NCI-H2227 treated with DMSO at 0.1 percent for 48 hours (cell line): ENCODE measurements around the gene CMIP.
"Not testable (repeated sequence)": the region's sequence is repeated elsewhere in the genome, so short reads cannot be mapped to it uniquely, and the experiment has no call there.

Experiments
- DNase-seq: peaks from one replicate; lab custom pipeline; 2025; lab: John Stamatoyannopoulos, UW

Gene CMIP

DNA sequence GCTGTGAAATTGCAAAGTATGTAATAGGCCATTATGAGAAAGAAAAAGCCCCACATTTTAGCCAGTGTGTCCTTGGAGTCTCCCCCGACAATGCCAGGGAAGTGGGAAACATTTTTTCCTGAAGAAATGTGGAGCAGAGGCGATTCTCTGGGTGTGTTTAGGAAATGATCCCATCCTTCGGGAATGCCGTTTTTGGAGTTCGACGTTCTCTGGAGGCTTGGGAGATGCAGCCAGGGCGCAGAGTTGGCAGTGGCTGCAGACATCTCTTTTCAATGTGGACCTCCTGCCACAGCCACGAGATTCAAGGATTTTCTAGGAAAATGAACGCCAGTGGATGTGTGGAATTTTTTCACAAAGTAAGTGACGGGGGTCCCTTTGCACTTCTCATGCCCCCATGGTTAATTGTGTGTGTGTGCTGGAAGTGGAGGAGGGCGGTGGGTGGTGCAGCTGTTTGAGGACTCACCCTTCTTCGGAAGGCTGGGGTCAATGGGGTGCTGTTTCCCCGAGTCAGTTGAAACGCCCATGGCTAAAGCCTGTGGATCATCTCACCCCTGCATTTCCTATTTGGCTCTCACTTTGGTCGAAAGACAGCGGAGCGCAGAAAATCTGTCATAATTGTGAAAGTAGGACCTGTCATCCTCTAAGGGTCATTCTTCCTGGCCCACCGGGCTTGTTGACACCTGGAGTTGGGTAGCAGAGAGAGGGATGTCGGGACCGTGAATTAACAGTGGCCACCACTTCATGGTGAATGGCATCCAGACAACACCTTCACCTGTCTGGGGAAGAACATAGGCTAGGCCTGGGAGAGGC lies 73.2 kb downstream of the CMIP start:
- no peak for DNase-seq

DNA sequence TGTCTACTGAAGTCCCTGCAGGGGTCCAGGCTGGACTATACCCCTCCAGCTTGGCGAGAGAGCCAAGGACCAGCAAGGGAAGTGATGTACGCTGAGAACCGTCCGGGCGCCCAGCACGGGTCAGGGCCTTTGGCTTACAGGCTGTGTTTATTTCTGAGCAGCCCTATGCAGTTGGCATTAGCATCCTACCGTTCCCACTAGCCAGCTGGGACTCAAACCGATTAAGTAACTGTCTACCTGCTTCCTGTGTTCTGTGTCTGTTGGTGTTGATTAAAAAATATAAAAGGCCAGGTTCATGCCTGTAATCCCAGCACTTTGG lies 73.8 kb downstream of the CMIP start:
- no peak for DNase-seq

DNA sequence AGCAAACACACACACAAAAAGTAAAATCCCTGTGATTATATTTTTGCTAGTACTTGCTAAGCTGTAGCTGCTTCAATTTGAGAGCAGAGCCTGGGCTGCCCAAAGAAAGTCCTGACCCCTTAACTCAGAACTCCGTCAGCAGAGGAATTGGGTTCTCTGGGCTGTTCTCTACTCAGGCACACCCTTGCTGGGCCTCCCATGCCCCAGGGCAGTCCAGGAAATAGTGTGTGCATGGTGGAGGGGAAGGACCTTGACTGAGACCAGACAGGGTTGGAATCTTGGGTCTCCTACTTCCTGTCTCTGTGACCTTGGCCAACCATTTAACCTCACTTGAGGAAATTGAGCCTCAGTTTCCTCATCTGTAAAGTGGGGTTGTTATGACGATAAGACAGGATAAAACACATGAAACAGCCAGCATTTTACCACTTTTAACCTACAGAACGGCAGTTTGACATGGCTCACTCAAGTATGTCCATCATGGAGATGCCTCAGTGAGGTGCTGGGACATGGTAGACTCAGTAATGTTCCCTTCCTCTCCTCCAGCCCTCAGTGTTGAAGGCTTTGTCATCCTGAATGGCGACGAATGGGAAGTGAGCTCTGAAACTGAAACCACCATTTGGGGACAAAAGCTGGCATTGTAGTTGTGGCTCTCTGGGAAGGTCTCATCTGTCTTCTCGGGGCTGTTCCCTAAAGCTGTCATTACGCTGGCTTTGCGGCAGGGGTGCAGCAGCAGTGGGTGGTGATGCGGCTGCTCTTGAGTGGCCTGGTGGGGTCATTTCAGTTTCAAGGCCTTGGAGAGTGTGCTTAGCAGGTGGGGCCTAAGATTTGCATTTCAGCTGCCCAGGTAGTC lies 74.9 kb downstream of the CMIP start:
- no peak for DNase-seq

DNA sequence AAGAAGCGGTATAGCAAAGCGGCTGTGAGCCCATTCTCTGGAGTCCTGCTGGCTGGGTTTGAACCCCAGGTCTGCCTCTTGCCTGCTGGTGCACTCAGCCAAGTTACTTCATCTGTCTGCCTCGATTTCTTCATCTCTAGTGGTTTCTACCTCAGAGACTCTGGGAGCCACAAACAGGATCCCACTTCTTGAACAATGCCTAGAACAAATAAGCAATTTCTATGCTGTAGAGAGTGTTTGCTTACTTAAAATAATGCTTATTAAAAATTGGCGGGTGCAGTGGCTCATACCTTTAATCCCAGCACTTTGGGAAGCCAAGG lies 75.5 kb downstream of the CMIP start:
- no peak for DNase-seq

DNA sequence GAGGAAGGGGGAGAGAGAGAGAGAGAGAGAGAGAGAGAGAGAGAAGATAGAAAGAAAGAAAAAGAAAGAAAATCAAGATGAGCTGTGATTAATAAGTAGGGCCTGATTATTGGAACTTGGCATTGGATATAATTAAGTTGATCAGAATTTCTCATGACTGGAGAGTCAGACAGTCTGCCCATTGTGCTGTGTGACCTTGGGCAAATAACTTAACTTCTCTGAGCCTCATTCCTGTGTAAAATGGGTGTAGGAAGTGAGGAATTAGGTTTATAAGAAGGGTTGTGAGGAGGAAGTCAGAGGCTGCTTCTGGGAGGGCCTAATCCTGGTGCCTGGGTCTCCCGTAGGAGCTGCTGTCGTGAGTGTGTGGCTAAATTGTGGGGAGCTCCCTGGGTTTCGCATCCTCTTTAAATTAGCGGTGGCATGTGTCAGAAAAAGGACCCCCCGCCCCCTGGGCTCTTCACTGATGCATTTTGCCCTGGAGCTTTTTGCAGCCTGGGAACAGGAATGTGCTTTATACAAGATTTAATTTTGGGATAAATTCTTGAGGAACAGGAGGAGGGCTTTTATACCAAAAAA lies 76.0 kb downstream of the CMIP start:
- no peak for DNase-seq

DNA sequence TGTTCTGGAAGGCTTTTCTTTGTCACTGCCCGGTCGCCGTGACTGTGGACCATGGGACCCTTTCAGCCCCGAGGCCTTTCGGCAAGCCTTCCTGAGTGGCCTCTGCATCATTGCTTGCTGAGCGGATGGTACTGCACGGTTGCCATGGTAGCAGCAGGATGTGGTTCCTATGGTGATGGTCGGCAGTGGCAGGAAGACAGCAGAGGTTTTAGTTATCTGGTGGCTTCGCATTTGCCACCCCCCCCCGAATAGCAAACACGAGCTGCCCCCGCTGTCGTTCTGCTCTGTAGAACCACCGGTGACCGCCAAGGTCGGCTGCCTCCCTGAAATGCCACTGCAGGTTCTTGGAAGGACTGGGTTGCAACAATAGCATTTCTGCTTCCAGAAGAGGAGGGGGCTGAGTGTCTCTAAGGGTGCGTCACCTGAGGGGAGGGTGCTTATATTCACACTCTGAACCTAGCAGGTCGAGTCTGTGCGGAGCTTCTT lies 76.6 kb downstream of the CMIP start:
- DNase-seq, result peak; percentile 41

DNA sequence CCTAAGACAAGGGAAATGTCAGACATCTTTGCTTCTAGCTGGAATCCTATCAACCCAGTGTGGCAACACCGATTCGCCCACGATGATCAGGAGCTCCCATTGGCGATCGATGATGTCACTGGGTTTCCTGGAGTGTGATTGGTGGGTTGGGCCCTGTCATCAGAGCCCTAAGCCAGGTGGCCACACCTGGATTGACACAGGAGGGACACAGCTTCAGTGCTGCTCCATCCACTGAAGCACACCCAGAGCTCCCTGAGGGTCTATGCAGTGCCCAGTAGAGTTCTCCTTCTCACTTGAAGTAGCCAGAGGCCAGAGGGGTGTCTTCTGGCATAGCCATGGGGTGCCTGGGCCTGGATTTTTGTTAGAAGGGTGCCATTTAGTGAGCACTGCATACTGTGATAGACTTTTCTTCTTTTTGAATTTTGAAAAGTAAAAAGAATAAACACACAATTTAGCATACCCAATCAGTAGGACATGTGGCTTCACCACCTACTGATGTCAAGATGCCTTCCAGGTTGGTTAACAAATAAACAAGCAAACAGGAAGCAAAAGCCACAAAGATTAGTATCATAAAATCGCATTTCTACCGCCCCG lies 77.6 kb downstream of the CMIP start:
- DNase-seq, result no peak

DNA sequence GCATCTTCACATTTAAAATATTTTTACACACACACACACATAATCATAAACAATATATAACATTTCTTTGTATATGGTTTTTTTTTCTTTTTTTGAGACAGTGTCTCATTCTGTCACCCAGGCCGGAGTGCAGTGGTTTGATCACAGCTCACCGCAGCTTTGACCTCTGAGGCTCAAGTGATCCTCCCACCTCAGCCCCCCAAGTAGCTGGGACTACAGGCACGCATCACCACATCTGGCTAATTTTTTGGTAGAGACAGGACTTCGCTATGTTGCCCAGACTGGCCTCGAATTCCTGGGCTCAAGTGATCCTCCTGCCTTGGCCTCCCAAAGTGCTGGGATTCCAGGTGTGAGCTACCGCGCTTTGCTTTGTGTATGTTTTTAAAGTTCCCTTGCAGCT lies 78.2 kb downstream of the CMIP start:
- DNase-seq, result not testable (repeated sequence)

DNA sequence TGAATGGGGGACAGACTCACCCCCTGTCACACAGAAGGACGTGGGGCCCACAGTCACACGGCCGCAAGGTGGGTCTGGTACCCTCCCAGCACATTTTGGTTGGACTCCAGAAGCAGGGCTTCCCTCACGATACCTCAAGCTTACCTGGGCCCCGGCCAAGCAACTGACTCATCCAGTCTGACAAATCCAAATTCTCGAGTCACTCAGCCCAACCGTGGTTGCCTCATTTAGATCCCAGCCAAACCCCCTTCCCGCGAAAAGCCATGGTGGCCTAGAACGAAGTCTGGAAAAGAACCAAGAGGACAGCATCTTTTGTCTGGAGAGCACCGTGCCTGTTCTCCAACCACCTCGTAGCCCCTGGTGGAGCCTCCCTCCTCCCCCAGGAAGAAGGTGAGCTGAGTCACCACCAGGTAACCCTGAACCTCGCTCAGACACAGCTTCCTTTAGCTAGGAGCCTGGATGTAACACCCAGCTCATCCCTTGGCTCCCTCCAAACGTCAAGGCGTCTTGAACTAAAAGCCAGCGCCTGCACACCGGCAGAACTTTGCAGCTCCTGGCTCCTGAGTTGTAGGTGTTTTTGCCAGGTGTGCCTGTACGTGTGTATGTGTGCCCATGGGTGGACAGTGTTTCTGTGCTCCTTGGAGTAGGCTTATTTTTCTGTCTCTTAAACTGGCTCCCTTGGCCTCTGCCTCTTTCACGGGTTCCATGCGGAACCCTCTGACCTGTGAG lies 78.9 kb downstream of the CMIP start:
- DNase-seq, result no peak

DNA sequence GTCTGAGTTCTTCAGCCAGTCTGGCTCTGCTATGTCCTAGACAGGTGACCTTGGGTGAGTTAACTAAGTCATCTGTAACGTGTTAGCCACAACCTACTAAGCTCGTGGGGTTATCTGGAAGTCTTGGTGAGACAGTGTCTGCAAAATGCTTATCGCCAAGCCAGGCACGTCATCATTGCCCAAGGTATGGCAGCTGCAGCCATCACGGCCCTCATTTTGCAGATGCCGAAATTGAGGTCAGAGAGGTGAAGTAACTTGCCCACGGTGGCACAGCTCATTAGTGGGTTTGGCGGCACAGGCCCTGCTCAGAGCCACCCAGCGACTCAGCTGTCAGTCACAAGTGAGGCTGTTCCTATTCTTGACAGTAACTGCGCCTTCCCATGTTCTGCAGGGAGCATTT lies 79.8 kb downstream of the CMIP start:
- DNase-seq, result no peak

DNA sequence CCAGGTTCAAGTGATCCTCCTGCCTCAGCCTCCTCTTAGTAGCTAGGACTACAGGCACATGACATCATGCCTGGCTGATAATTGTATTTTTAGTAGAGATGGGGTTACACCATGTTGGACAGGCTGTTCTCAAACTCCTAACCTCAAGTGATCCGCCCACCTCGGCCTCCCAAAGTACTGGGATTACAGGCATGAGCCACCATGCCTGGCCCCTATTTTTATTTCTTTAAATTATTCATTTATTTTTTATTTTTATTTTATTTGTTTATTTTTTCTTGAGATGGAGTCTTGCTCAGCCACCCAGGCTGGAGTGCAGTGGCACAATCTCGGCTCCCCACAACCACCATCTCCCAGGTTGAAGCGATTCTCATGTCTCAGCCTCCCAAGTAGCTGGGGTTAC lies 80.3 kb downstream of the CMIP start:
- DNase-seq, result not testable (repeated sequence)

DNA sequence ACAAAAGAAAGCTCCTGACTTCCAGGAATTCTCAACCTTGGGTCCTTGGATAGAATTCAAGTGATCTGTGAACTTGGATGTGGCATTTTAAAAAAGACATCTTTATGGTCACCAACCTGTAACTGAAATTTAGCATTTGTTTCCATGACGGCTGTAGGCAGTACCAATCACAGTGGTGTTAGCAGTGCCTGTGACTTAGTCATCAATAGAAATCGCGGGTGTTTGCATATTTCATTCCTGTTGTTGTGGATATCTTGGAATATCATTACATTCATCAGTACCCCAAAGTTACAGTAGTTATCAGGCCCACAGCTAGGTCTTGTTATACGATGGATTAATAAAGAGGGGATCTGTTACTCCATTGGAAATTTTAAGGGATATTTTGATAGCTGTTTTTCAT lies 81.6 kb downstream of the CMIP start:
- no peak for DNase-seq

DNA sequence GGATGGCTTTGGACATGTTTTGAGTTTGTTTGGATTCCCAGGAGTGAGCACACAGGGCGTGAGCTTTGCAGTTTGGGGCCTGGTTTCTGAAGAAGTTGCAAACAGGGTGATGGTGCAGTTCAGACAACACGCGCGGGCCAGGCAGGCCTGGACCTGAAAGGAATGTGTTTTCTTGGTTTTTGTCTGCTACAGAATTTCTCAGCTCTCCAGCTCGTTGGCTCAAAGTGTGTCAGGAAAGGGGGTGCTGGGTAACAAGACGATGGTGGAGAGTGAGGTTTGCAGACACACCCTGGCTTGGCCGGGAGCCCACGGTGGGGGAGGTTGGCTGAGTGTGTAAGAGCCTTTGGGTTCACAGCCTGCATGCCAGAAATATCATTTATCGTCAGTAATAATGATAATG lies 82.3 kb downstream of the CMIP start:
- no peak for DNase-seq

DNA sequence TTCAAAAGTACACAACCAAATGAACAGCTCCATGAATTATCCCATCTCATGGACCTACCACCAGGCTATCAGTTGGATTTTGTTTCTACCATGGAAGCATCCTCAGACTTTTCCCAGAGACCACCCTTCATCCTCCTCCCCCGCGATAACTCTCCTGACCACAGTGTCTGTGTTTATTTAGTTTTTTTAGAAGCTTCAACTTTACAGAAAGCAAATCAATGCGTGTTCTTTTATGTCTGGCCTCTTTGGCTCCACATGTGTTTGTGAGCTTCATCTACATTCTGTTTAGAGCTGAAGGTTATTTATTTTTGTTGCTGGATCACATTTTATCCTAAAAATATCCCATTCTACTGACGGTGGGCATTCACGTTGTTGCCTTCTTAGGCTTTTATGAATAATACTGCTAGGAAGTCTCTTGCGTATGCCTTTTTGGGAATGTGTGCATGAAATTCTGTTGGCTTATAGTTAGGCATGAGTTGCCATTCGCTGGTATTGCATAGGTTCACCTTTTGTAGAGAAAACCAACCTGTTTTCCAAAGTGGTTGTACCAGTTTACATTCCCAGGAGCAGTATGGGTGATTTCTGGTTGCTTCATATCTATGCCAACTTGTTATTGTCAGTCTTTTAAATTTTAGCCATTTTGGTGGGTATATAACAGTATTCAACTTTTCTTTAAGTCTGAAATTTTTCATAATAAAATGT lies 83.0 kb downstream of the CMIP start:
- no peak for DNase-seq

DNA sequence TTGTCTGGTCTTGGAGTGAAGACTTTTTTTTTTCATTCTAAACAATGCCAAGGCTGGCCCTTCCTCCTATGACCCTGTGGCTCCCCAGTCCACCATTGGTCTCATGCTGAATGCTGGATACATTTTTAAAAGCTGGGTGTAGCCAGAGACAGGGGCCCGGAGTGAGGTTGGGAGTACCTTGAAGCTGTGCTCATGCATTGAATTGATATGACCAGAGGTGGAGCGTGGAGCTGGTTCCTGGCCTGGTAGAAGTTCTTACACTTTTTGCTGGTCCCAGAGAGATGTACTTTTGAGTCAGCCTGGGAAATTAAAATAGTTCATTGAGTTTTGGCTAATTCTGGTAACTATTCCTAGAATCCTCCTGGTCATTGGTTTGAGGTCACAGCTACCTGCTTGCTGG lies 83.6 kb downstream of the CMIP start:
- no peak for DNase-seq

DNA sequence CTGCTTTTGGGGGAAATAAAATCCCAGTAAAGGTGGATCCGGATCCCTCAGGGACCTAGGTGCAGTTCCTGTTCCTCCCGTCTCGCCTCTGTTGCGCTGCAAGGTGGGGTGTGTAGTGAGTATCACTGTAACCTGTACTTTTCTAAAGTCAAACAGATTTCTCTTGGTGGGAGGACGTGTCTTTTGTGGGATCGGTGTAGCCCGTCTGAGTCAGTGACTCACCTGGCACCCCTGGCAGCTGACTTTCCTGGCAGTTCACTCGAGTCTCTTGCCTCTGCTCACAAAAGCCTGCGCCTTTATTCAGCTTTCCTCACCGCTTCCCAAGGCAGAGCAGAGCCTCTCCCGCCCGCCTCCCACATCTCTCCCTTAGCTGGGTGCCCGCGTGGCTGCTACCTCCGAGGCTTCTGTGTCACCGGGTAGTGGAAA lies 85.7 kb downstream of the CMIP start:
- DNase-seq, result no peak

DNA sequence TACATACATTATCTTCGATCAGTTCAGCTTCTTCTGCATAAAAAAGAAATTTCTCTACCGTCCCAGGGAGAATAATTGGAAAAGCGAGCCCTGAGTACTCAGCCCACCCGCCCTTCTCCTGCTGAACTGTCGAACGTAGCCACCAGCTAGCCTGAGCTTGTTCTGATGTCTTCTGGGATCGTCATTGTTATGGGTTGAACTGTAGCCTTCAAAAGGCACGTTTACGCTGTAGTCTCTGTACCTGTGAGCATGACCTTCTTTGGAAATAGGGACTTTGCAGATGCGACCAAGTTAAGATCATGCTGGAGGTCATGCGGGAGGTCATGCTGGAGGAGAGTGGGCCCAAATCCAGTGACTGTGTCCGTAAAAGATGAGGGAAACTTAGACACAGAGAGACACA lies 86.2 kb downstream of the CMIP start:
- no peak for DNase-seq

DNA sequence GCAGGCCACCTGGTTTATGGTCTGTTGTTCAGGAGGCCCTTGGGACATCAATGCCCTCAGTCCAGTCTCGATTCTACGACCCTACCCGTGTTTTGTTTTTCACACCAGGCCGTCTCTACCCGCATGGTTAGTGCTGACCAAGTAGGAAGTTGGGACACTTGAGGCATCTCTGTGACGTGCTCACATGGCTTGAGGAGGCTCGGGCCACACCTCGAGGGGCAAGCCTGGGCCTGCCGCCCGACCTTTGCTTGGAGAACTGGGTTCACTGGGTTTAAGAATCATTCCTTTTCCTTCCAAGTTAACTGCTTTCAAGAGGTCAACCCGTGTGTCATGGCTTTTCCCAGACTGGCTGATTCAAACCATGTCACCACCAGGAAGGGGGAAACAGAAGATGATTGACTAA lies 86.8 kb downstream of the CMIP start:
- no peak for DNase-seq

DNA sequence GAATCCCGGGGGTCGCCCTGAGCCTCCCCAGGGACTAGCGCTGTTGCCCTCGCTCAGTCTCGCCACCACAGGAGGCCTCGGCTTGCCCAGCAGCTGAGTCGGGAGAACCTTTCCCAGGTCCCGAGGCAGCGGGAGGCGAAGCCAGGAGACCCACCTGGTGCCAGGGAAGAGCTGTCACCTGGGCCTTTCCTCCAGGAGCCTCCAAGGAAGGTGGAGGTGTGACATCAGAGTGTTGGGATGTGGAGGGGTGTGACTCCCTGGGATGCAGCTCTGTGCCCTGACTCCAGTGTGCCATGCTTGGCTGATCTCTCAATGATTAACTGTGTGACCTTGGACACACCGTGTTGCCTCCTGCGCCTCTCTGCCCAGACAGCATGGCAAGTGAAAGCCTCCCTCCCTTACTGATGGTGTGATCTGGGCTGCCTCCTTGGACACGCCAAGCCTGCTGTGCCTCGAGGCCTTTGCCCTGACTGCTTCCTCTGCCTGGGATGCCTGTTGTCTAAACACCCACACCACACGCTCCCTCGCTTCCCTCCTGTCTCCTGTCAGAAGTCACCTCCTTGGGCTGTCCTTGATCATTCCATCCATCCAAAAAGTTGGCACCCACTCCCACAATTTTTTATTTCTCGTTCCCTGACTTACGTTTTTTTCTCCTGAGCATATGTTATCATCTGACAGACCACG lies 88.0 kb downstream of the CMIP start:
- DNase-seq, result no peak

DNA sequence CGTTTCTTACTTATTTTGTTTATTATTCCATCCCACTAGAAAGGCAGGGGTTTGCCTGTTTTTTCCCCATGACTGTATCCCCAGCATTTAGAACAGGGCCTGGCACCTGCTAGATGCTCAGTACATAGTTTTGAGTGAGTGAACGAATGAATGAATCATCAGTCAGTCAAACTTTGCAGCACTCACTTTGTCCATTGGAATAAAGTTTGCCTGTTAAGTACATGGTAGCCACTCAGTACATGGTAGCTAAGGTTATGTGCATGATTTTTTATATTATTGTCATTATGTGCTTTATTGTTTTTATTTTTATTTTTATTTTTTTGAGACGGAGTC lies 88.5 kb downstream of the CMIP start:
- DNase-seq, result no peak
